NB4 (cell line): ENCODE data around the gene DUSP5.
A peak's percentile ranks its signal among the peaks of the same experiment; 100 is the strongest.

Source experiments
- DNase-seq: peaks from one replicate; pipeline ENCODE4 v3.0.0; 2010; ENCODE audit warnings: low read depth
- H3K4me3 ChIP-seq: one replicate; pipeline ENCODE4 v1.5.1; 2011; ENCODE audit warnings: mild to moderate bottlenecking, low read depth, low read length, moderate library complexity
- MAX ChIP-seq: IDR thresholded peaks from 2 replicates; pipeline ENCODE4 v1.6.1; 2011; ENCODE audit warnings: low read depth, low read length
- MYC ChIP-seq: IDR thresholded peaks from 2 replicates; pipeline ENCODE4 v1.6.1; 2011; ENCODE audit warnings: low read depth, low read length
- POLR2A ChIP-seq: IDR thresholded peaks from 2 replicates; pipeline ENCODE4 v1.6.1; 2011; ENCODE audit warnings: mild to moderate bottlenecking; ENCODE audit not compliant: insufficient read length; ENCODE audit errors: extremely low read depth
- TF ChIP-seq, protein P1 (sequence below): IDR thresholded peaks from one replicate; pipeline ENCODE4 v1.5.1; 2012; ENCODE audit warnings: low read depth, low read length

The DUSP5 gene

DNA sequence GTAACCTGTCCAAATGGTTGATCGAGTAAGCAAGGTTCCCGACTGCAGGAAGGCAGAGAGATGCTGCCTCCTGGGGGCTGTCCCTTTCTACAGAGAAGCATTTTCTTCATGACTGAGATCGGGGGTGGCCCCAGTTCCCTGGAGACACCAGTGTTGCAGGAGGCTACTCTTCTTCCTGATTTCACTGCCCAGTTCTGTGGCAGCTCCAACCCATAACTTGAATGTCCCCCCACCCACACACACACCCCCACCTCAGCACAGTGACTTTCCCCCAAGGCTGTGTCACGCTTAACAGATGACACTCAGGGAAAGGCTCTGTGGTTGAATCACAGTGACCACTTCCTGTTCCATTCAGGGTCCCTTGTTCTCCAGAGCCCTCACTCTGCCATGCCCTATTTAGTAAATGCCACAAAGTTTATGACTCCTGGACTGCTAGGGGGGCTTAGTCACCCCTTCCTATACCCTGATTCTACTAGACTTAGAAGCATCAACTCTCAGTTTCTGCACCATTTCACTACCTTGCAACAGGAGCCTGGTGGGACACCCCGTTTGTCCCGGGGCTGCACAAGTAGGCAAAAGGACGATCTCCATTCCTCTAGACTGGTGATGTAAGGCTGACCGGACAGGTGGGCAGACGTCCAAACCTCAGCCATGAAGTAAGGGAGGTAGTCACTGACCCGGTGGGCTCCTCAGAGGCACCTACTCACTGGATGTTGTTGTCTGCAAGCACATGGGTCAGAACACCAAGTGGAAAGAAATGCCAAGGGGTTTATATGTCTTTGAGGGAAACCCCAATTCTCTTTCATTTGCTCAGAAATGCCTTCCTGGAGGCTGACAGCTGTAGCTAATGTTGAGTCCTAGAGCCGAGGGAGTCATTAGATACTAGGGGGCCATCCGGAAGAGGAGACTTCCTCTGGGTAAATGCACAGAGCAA is 38.5 kb downstream of the DUSP5 start:
- peak; percentile 97 for DNase-seq
- TF ChIP-seq, protein P1, sequence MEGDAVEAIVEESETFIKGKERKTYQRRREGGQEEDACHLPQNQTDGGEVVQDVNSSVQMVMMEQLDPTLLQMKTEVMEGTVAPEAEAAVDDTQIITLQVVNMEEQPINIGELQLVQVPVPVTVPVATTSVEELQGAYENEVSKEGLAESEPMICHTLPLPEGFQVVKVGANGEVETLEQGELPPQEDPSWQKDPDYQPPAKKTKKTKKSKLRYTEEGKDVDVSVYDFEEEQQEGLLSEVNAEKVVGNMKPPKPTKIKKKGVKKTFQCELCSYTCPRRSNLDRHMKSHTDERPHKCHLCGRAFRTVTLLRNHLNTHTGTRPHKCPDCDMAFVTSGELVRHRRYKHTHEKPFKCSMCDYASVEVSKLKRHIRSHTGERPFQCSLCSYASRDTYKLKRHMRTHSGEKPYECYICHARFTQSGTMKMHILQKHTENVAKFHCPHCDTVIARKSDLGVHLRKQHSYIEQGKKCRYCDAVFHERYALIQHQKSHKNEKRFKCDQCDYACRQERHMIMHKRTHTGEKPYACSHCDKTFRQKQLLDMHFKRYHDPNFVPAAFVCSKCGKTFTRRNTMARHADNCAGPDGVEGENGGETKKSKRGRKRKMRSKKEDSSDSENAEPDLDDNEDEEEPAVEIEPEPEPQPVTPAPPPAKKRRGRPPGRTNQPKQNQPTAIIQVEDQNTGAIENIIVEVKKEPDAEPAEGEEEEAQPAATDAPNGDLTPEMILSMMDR, result peak; percentile 32
- TF ChIP-seq MYC (peak; percentile 43; the same call in 1 of the 2 replicates), POLR2A (no peak), MAX (no peak; the same call in 1 of the 2 replicates)
- no peak overlapping the region for H3K4me3 ChIP-seq

DNA sequence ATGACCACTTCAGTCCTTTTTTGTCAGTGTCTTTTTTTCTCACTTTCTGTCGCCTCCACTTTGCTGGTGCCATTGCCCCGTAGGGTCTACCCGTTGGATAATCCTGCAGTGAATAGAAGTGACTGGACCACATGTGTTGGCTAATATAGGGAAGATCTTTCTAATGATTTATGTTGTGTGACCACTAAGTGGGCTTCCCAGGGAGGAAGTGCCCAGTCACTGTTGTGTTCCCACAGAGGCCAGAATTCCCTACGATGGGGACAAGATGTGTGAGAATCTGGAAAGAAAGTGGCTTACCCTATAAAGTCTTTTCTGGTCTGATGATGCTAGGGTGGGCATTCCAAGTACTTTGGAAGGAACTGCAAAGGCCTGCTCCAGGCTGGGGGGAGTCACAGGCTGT is 41.4 kb downstream of the DUSP5 start:
- TF ChIP-seq, protein P1, result no peak
- no peak for TF ChIP-seq MAX
- no peak for TF ChIP-seq POLR2A
- TF ChIP-seq MYC, result no peak
- H3K4me3 ChIP-seq, result no peak overlapping the region
- no peak for DNase-seq

GRCh38 chr10:110540031-110540430 is 42.3 kb downstream of the DUSP5 start:
- no peak for TF ChIP-seq MYC
- no peak for TF ChIP-seq MAX
- H3K4me3 ChIP-seq, result no peak overlapping the region
- DNase-seq, result no peak

DNA sequence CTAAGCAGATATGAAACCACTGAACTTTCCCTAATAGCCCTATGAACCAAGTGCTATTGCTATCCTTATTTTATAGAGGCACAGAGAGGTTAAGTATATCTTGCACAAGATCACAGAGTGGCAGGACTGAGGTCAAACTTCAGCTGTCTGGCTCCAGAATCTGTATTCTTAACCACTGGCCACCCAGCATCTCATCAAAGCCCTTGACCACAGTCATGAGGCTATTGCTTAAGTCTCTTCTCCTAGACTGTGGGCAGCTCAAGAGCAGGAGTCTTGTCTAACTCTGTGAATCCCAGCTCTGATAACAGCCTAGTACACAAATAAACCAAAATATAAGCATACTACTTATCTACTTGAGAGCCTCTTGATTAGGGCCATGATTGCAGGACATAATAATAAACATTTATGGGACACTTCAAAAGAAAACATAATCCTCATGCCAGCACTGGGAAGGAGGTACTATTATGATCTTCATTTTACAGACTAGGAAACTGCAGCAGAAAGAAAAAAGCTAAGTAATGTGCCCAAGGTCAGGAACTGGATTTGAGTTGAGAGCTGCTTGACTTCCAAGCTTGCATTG is 47.3 kb downstream of the DUSP5 start:
- no peak for TF ChIP-seq MAX
- TF ChIP-seq, protein P1, result no peak
- TF ChIP-seq MYC, result no peak
- no peak for TF ChIP-seq POLR2A
- H3K4me3 ChIP-seq, result no peak overlapping the region
- DNase-seq, result peak; percentile 27

- no peak for TF ChIP-seq MAX
- H3K4me3 ChIP-seq, result no peak overlapping the region
- no peak for DNase-seq
Observed at GRCh38 chr10:110546077-110546476, 48.4 kb downstream of the DUSP5 start.

- DNase-seq, result no peak
- TF ChIP-seq POLR2A, result no peak
- no peak for TF ChIP-seq MAX
- TF ChIP-seq, protein P1, result no peak
- no peak for TF ChIP-seq MYC
- no peak overlapping the region for H3K4me3 ChIP-seq
Observed at GRCh38 chr10:110546499-110547110, 48.9 kb downstream of the DUSP5 start.
